Measurements from ENCODE around the gene ETV2. TPM values are rescaled to one million over a fixed set of nuclear protein-coding genes. Genes with fewer than 3 reads are reported as not detected.
A peak's percentile ranks its signal among the peaks of the same experiment; 100 is the strongest.

ETV2 gene
- total RNA-seq, 6 donors from 2014 or later: 0.83 to 8.0 (median 1.8) TPM; not detected in 2

GRCh38 chr19:35612224-35612558 lies 29.4 kb upstream of the ETV2 start:
- peak overlapping the region; percentile 5 to 80 (median 68) for H3K27ac ChIP-seq
- 32% methylated on average over 9 of the region's 9 CpGs for WGBS, 2 donors
- TF ChIP-seq CTCF (IDR thresholded peaks at IDR 0.05): no peak
- TF ChIP-seq POLR2AphosphoS5 (IDR thresholded peaks at IDR 0.05): no peak
- no peak for TF ChIP-seq POLR2A (IDR thresholded peaks at IDR 0.05)
- no peak for TF ChIP-seq EP300 (IDR thresholded peaks at IDR 0.05)
- H3K9me3 ChIP-seq: peaks cover 0 to 6% (median 2%) of the 10 kb centered on the region in 4 donors
- DNase-seq (no peak), ATAC-seq (ENCODE audit: low FRiP score in 2 of 2) (no peak)
- H3K4me1 ChIP-seq: peaks cover 6 to 16% (median 12%) of the 10 kb centered on the region in 4 donors
- H3K36me3 ChIP-seq: peaks cover 0 to 6% (median 3%) of the 10 kb centered on the region in 4 donors
- H3K27me3 ChIP-seq: no peaks in the 10 kb centered on the region
- H3K4me3 ChIP-seq: peak overlapping the region in 3 of 4 donors; percentile 69 to 82 (median 78)

GRCh38 chr19:35612559-35613321 lies 28.8 kb upstream of the ETV2 start, which contains the start of gene HAUS5:
HAUS5 (plus strand) TSS chr19:35612735; CDS start chr19:35612795, 60 bp downstream.
- H3K27ac ChIP-seq: peak within 1 kb of the TSS; percentile 48 to 80 (median 68)
- WGBS, 2 donors: 1 to 2% methylated on average over 6 to 46 of the region's 47 CpGs
- TF ChIP-seq CTCF (IDR thresholded peaks at IDR 0.05) (peak in 4 of 6 experiments; percentile 20 to 54 (median 40)), POLR2A (IDR thresholded peaks at IDR 0.05) (peak in 2 of 4 donors; percentile 44 to 61), POLR2AphosphoS5 (IDR thresholded peaks at IDR 0.05) (peak; percentile 75 to 79), EP300 (IDR thresholded peaks at IDR 0.05) (no peak)
- peak within 1 kb of the TSS; percentile 59 to 82 (median 74) for H3K4me3 ChIP-seq
- peaks cover 6 to 16% (median 12%) of the 10 kb centered on the region in 4 donors for H3K4me1 ChIP-seq
- ATAC-seq (ENCODE audit: low FRiP score in 2 of 2): peak; percentile 92 to 97
- peaks cover 0 to 6% (median 0%) of the 10 kb centered on the region in 4 donors for H3K9me3 ChIP-seq
- H3K27me3 ChIP-seq: no peaks in the 10 kb centered on the region
- DNase-seq: peak; percentile 95 to 100
- H3K36me3 ChIP-seq: peaks cover 0 to 8% (median 4%) of the 10 kb centered on the region in 4 donors

GRCh38 chr19:35613574-35613973 lies 28.0 kb upstream of the ETV2 start:
- H3K4me3 ChIP-seq: no peak overlapping the region
- peaks cover 6 to 16% (median 12%) of the 10 kb centered on the region in 4 donors for H3K4me1 ChIP-seq
- TF ChIP-seq POLR2AphosphoS5 (IDR thresholded peaks at IDR 0.05): no peak
- no peak for TF ChIP-seq CTCF (IDR thresholded peaks at IDR 0.05)
- TF ChIP-seq EP300 (IDR thresholded peaks at IDR 0.05): no peak
- TF ChIP-seq POLR2A (IDR thresholded peaks at IDR 0.05): no peak
- H3K9me3 ChIP-seq: no peaks in the 10 kb centered on the region
- no peaks in the 10 kb centered on the region for H3K27me3 ChIP-seq
- WGBS, 2 donors: 80 to 92% methylated on average over 1 of the region's 1 CpG
- DNase-seq (no peak), ATAC-seq (ENCODE audit: low FRiP score in 2 of 2) (no peak)
- H3K27ac ChIP-seq: no peak overlapping the region
- peaks cover 0 to 11% (median 5%) of the 10 kb centered on the region in 4 donors for H3K36me3 ChIP-seq

- WGBS, 2 donors: 93 to 99% methylated on average over 9 to 17 of the region's 17 CpGs
- H3K27me3 ChIP-seq: no peaks in the 10 kb centered on the region
- ATAC-seq (ENCODE audit: low FRiP score in 2 of 2): no peak
- no peak overlapping the region for H3K27ac ChIP-seq
- H3K4me3 ChIP-seq: no peak overlapping the region
- no peaks in the 10 kb centered on the region for H3K9me3 ChIP-seq
- TF ChIP-seq EP300 (IDR thresholded peaks at IDR 0.05) (no peak), CTCF (IDR thresholded peaks at IDR 0.05) (no peak), POLR2AphosphoS5 (IDR thresholded peaks at IDR 0.05) (no peak), POLR2A (IDR thresholded peaks at IDR 0.05) (no peak)
- peaks cover 0 to 23% (median 8%) of the 10 kb centered on the region in 4 donors for H3K36me3 ChIP-seq
- H3K4me1 ChIP-seq: peaks cover 6 to 16% (median 12%) of the 10 kb centered on the region in 4 donors
- no peak for DNase-seq
Observed at GRCh38 chr19:35615036-35615435, 26.5 kb upstream of the ETV2 start.

Measured in upper lobe of left lung (tissue), 6 donors.